K562 (cell line): ENCODE data around the gene SLC16A12. TPM values are rescaled to one million over a fixed set of nuclear protein-coding genes. Genes with fewer than 3 reads are reported as not detected.

Experiments
- ATAC-seq: fragments of 200-7000 bp; cut with Tn5 transposase; 3 replicates; pipeline ENCODE4 v1.9.1; 2020; ENCODE audit warnings: moderate library complexity
- BruUV-seq: library from RNA; stranded (reverse); fragments of 400-500 nt; replicated peaks from 2 replicates; lab custom pipeline; 2021; lab: Mats Ljungman, UMichigan
- CTCF ChIA-PET: fragments of 300-600 bp; formaldehyde crosslinking; extraction: SDS; loops from one replicate; lab custom pipeline; 2021; ENCODE audit warnings: low intra/inter-chr PET ratio; lab: Yijun Ruan, JAX
- POLR2A ChIA-PET: fragments of 300-600, 350-650 bp; sonication (Branson Sonifier 250); formaldehyde crosslinking; extraction: SDS; loops from one replicate; lab custom pipeline; 2021; ENCODE audit warnings: antibody characterized with exemption, inconsistent platforms; lab: Yijun Ruan, JAX
- DNase-seq, 4 experiments: peaks; one replicate each; pipeline versions ENCODE4 v3.0.0 to v3.0.0-alpha.2; 2011 to 2018; ENCODE audit warnings: low spot score in 3 of 4, mixed read lengths in 3 of 4; ENCODE audit errors: extremely low read depth in 1 of 4
- FAIRE-seq: peaks from 2 replicates; lab custom pipeline; 2011; peaks lifted over from hg19 to GRCh38; lab: Jason Lieb, UNC
- H2AFZ ChIP-seq: 2 replicates; pipeline ENCODE4 v1.6.0; 2011; ENCODE audit warnings: low read depth, low read length, control low read depth, inconsistent platforms
- H3K27ac ChIP-seq: fragments of 200-600 bp; 3 replicates; pipeline ENCODE4 v1.8.0; 2011; ENCODE audit warnings: low read depth, mild to moderate bottlenecking, control low read depth, inconsistent platforms, low read length, moderate library complexity, mixed read lengths; ENCODE audit errors: extremely low read depth
- H3K27me3 ChIP-seq, 2 experiments: fragments of 300-600 bp in 1 of 2; 2 replicates in 1 of 2; 3 replicates in 1 of 2; pipeline versions ENCODE4 v1.6.0 to v1.8.0; 2011; ENCODE audit warnings: inconsistent platforms in 2 of 2, low read length in 2 of 2, mild to moderate bottlenecking in 1 of 2, mixed read lengths in 1 of 2, moderate library complexity in 1 of 2; ENCODE audit not compliant: control insufficient read depth in 2 of 2, insufficient read depth in 2 of 2
- H3K36me3 ChIP-seq: fragments of 300-600 bp; 3 replicates; pipeline ENCODE4 v1.8.0; 2011; ENCODE audit warnings: mild to moderate bottlenecking, low read length, inconsistent platforms; ENCODE audit not compliant: control insufficient read depth, insufficient read depth
- H3K4me1 ChIP-seq, 2 experiments: fragments of 200-600 bp in 1 of 2; replicated peaks in 1 of 2; 2 replicates in 1 of 2; 3 replicates in 1 of 2; pipeline versions ENCODE4 v1.5.1 to v1.8.0; 2011; ENCODE audit warnings: inconsistent platforms in 2 of 2, low read length in 2 of 2, mild to moderate bottlenecking in 1 of 2, mixed read lengths in 1 of 2, moderate library complexity in 1 of 2; ENCODE audit not compliant: control insufficient read depth in 2 of 2, insufficient read depth in 2 of 2
- H3K4me2 ChIP-seq: 2 replicates; pipeline ENCODE4 v1.6.1; 2011; ENCODE audit warnings: low read length, control low read depth, inconsistent platforms, mixed read lengths; ENCODE audit not compliant: insufficient read depth
- H3K4me3 ChIP-seq: fragments of 200-600 bp; sonication (generic), shearing (Covaris generic); 2 replicates; pipeline ENCODE4 v1.5.1; 2016; ENCODE audit warnings: control low read depth, inconsistent platforms
- H3K79me2 ChIP-seq: fragments of 200-600 bp; 3 replicates; pipeline ENCODE4 v1.8.0; 2011; ENCODE audit warnings: low read length, inconsistent platforms; ENCODE audit not compliant: control insufficient read depth, insufficient read depth
- H3K9ac ChIP-seq, 2 experiments: 2 replicates each; pipeline versions ENCODE4 v1.6.0 to v1.6.1; 2011; ENCODE audit warnings: low read depth in 2 of 2, low read length in 2 of 2, control low read depth in 1 of 2, inconsistent platforms in 1 of 2, mild to moderate bottlenecking in 1 of 2, mixed read lengths in 1 of 2; ENCODE audit not compliant: insufficient read depth in 1 of 2
- H3K9me1 ChIP-seq: one replicate; pipeline ENCODE4 v1.6.0; 2011; ENCODE audit warnings: inconsistent platforms, mild to moderate bottlenecking, low read length, moderate library complexity; ENCODE audit not compliant: control insufficient read depth, insufficient read depth
- H3K9me3 ChIP-seq: replicated peaks from 2 replicates; pipeline ENCODE4 v1.5.1; 2011; ENCODE audit warnings: low read depth, low read length, inconsistent platforms; ENCODE audit not compliant: control insufficient read depth, insufficient read depth
- H4K20me1 ChIP-seq: replicated peaks from 2 replicates; pipeline ENCODE4 v1.6.1; 2011; ENCODE audit warnings: low read length, inconsistent platforms, mixed read lengths; ENCODE audit not compliant: control insufficient read depth, insufficient read depth
- BRD4 ChIP-seq: fragments of 200-600 bp; sonication (generic); IDR thresholded peaks from 2 replicates; pipeline ENCODE4 v1.6.1; 2017; ENCODE audit warnings: inconsistent platforms
- CEBPG ChIP-seq, 3 experiments: fragments of 200-800 bp in 1 of 3; sonication (Bioruptor generic) in 1 of 3; sonication (generic) in 1 of 3; formaldehyde crosslinking in 1 of 3; IDR thresholded peaks in 2 of 3; conservative IDR thresholded peaks in 1 of 3; 2 replicates each; pipeline versions ENCODE4 v1.6.1 to v1.8.0; 2016 to 2022; ENCODE audit warnings: missing compliant biosample characterization in 2 of 3, missing genetic modification characterization in 2 of 3, mild to moderate bottlenecking in 1 of 3, missing genetic modification reagents in 1 of 3
- E2F3 ChIP-seq: fragments of 250-450 bp; sonication (Bioruptor Pico); IDR thresholded peaks from 2 replicates; pipeline ENCODE4 v1.4.0; 2020; ENCODE audit warnings: mild to moderate bottlenecking
- GATAD2B ChIP-seq: fragments of 450-650 bp; IDR thresholded peaks from 2 replicates; pipeline ENCODE4 v1.6.1; 2017; ENCODE audit warnings: mild to moderate bottlenecking, borderline replicate concordance
- MED1 ChIP-seq: sonication (generic); formaldehyde crosslinking; IDR thresholded peaks from 2 replicates; pipeline ENCODE4 v1.8.1; 2023; ENCODE audit warnings: missing genetic modification reagents, borderline replicate concordance
- NR2C2 ChIP-seq, 2 experiments: fragments of 200-800 bp in 1 of 2; sonication (Bioruptor generic) in 1 of 2; sonication (generic) in 1 of 2; formaldehyde crosslinking in 1 of 2; IDR thresholded peaks; 2 replicates each; pipeline versions ENCODE4 v1.6.1 to v1.8.0; 2016 to 2022; ENCODE audit warnings: mild to moderate bottlenecking in 1 of 2, missing compliant biosample characterization in 1 of 2, missing genetic modification characterization in 1 of 2, missing genetic modification reagents in 1 of 2
- POLR3A ChIP-seq: IDR thresholded peaks from 2 replicates; pipeline ENCODE4 v1.6.1; 2011; ENCODE audit warnings: borderline replicate concordance, mild to moderate bottlenecking, moderate library complexity; ENCODE audit not compliant: insufficient read length, insufficient read depth; ENCODE audit errors: extremely low read depth
- SREBF2 ChIP-seq: sonication (generic); formaldehyde crosslinking; IDR thresholded peaks from 2 replicates; pipeline ENCODE4 v1.4.0; 2020; ENCODE audit warnings: mild to moderate bottlenecking, missing genetic modification reagents
- ZFP36 ChIP-seq: fragments of 150-350 bp; IDR thresholded peaks from 2 replicates; pipeline ENCODE4 v1.6.1; 2018; ENCODE audit warnings: low read length, low read depth; ENCODE audit not compliant: partially characterized antibody
- WGBS: fragments of 100-300 bp; shearing (Covaris generic); methylation state at CpG from one replicate; pipeline ENCODE4 v1.1.6; 2016; ENCODE audit warnings: low coverage, mixed read lengths; ENCODE audit not compliant: insufficient coverage; ENCODE audit errors: missing lambda C conversion rate; 5-methylcytosine and 5-hydroxymethylcytosine counted together
- in situ Hi-C: fragments of 300-500 bp; cut with MboI; formaldehyde crosslinking; loops from 4 replicates; pipeline ENCODE4 v1.15.0; 2018; ENCODE audit warnings: inconsistent platforms, mixed read lengths
- intact Hi-C: fragments of 100-400 bp; cut with micrococcal nuclease; formaldehyde crosslinking; loops from 2 replicates; pipeline ENCODE4 v1.14.2; 2022
- polyA plus RNA-seq, 8 experiments: library from polyadenylated mRNA; depleted of rRNA in 4 of 8; stranded (reverse) in 5 of 8; unstranded in 3 of 8; fragments of >200 nt; fragmentation: Nextera tagmentation in 2 of 8; fragmentation: Illumina TruSeq in 1 of 8; extraction: Ambion mirVana in 2 of 8; extraction: Trizol in 1 of 8; gene quantifications; 2 replicates each; pipeline versions ENCODE4 v1.2.1 to v1.2.3, GENCODE V29; 2011 to 2014; ENCODE audit warnings: inconsistent platforms in 1 of 8, missing spikeins in 1 of 8
- total RNA-seq, 7 experiments: library from RNA; depleted of rRNA in 6 of 7; stranded (reverse); fragments of >200 nt in 6 of 7; fragmentation: Illumina TruSeq in 2 of 7; extraction: Trizol in 2 of 7; gene quantifications; 2 replicates each; pipeline versions ENCODE4 v1.2.1 to v1.2.3, GENCODE V29; 2011 to 2021; ENCODE audit warnings: low replicate concordance in 1 of 7
- TF ChIP-seq, protein P1 (sequence below): fragments of 250-450 bp; sonication (Bioruptor Pico); IDR thresholded peaks from 2 replicates; pipeline ENCODE4 v1.9.0; 2021; ENCODE audit warnings: mild to moderate bottlenecking

SLC16A12 gene
- total and polyA plus RNA-seq, 9 of the 15 experiments (the other 6 are each of a cell fraction or from before 2014, with no cell fraction given), result not detected

DNA sequence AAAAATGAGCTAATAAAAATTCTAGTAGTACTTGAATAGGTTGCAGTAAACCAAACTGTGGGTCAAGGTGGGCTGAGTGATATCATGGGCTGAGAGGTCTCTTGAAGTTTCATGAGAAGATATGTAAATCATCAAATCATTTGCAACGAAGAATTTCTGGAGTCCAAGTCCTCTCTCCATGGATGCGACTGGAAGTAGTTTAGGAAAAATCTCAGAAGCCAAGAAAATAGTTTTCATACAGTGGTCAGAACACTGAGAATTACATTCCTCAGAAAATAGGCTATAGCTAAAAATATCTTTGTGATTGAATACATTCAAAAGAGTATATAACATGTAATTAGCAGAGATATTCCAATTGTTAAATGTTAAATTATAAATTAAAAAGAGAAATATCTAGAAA is 146.6 kb downstream of the SLC16A12 start:
- H3K27ac ChIP-seq, result no peak overlapping the region
- WGBS, result 22% methylated on average over 2 of the region's 2 CpGs
- intact Hi-C loops, result loop anchor here (1.0 kb wide), 1 partner anchor 96 kb away; no protein-coding TSS in a partner anchor
- no peak for ATAC-seq
- H3K36me3 ChIP-seq, result no peaks in the 10 kb centered on the region
- TF ChIP-seq, protein P1, sequence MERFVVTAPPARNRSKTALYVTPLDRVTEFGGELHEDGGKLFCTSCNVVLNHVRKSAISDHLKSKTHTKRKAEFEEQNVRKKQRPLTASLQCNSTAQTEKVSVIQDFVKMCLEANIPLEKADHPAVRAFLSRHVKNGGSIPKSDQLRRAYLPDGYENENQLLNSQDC (CRISPR knock-in tag), result no peak
- TF ChIP-seq BRD4 (no peak), POLR3A (no peak), ZFP36 (no peak), SREBF2 (no peak), GATAD2B (no peak), CEBPG (CRISPR knock-in tag; IDR thresholded peaks at IDR 0.05) (no peak), CEBPG (tag; conservative IDR thresholded peaks at IDR 0.05 in 1 of 2, IDR thresholded peaks at IDR 0.05 in 1 of 2) (no peak), NR2C2 (CRISPR knock-in tag; IDR thresholded peaks at IDR 0.05) (no peak), NR2C2 (tag; IDR thresholded peaks at IDR 0.05) (no peak), E2F3 (CRISPR knock-in tag) (no peak), MED1 (no peak)
- TF ChIP-seq, all 486 proteins: peak for 0
- in situ Hi-C loops, result no loop called here
- BruUV-seq, result no TSS peak
- no peak overlapping the region for H2AFZ ChIP-seq
- no peaks in the 10 kb centered on the region for H3K9me3 ChIP-seq
- no peaks in the 10 kb centered on the region for H3K79me2 ChIP-seq
- peaks cover 0 to 8% of the 10 kb centered on the region in 2 experiments; a peak in 3 of 5 replicates for H3K4me1 ChIP-seq
- H3K9me1 ChIP-seq, result no peaks in the 10 kb centered on the region
- H3K4me2 ChIP-seq, result no peak overlapping the region
- H3K4me3 ChIP-seq, result no peak overlapping the region
- FAIRE-seq (no peak), DNase-seq (no peak)
- POLR2A ChIA-PET, result interaction anchor here (0.6 kb wide), 1 partner anchor 9 kb away, joined by 3 read pairs; no protein-coding TSS in a partner anchor
- H3K27me3 ChIP-seq, result no peaks in the 10 kb centered on the region
- no peak overlapping the region for H3K9ac ChIP-seq
- H4K20me1 ChIP-seq, result no peaks in the 10 kb centered on the region
- CTCF ChIA-PET, result interaction anchor here (1.0 kb wide), 1 partner anchor 171 kb away, joined by 5 read pairs; no protein-coding TSS in a partner anchor
